WTC11 (cell line): ENCODE measurements around the gene POU3F1. TPM values are rescaled to one million over a fixed set of nuclear protein-coding genes. Genes with fewer than 3 reads are reported as not detected.

ENCODE experiments used
- CREM ChIP-seq: sonication (generic); formaldehyde crosslinking; IDR thresholded peaks from 2 replicates; pipeline ENCODE4 v1.8.1; 2022; ENCODE audit warnings: mild to moderate bottlenecking, missing genetic modification reagents, moderate library complexity
- ESRRA ChIP-seq: sonication (generic); formaldehyde crosslinking; IDR thresholded peaks from 2 replicates; pipeline ENCODE4 v1.8.1; 2022; ENCODE audit warnings: mild to moderate bottlenecking, missing genetic modification reagents, borderline replicate concordance
- ETV6 ChIP-seq: sonication (generic); formaldehyde crosslinking; IDR thresholded peaks from 2 replicates; pipeline ENCODE4 v1.8.1; 2022; ENCODE audit warnings: mild to moderate bottlenecking, missing genetic modification reagents
- FOXP1 ChIP-seq: sonication (generic); formaldehyde crosslinking; IDR thresholded peaks from 2 replicates; pipeline ENCODE4 v1.8.0; 2022; ENCODE audit warnings: missing genetic modification reagents, mild to moderate bottlenecking, moderate library complexity, borderline replicate concordance
- HMGA2 ChIP-seq: fragments of 250-450 bp; sonication (Bioruptor Pico); IDR thresholded peaks from 2 replicates; pipeline ENCODE4 v1.4.0; 2021; ENCODE audit warnings: mild to moderate bottlenecking, moderate library complexity
- KAT7 ChIP-seq: sonication (generic); formaldehyde crosslinking; IDR thresholded peaks from 2 replicates; pipeline ENCODE4 v1.8.1; 2023; ENCODE audit warnings: missing genetic modification reagents, mild to moderate bottlenecking, borderline replicate concordance
- NFATC4 ChIP-seq: fragments of 250-450 bp; sonication (Bioruptor Pico); IDR thresholded peaks from 2 replicates; pipeline ENCODE4 v1.9.0; 2021; ENCODE audit warnings: mild to moderate bottlenecking
- NFYB ChIP-seq: sonication (generic); formaldehyde crosslinking; conservative IDR thresholded peaks from 2 replicates; pipeline ENCODE4 v1.8.0; 2022; ENCODE audit warnings: low read depth, missing genetic modification reagents
- NR2C2 ChIP-seq: sonication (generic); formaldehyde crosslinking; IDR thresholded peaks from 2 replicates; pipeline ENCODE4 v1.8.0; 2022; ENCODE audit warnings: mild to moderate bottlenecking, missing genetic modification reagents
- OVOL2 ChIP-seq: fragments of 250-450 bp; sonication (Bioruptor Pico); IDR thresholded peaks from 2 replicates; pipeline ENCODE4 v1.9.0; 2021; ENCODE audit warnings: mild to moderate bottlenecking, borderline replicate concordance
- SMAD4 ChIP-seq: sonication (generic); formaldehyde crosslinking; IDR thresholded peaks from 2 replicates; pipeline ENCODE4 v1.8.0; 2022; ENCODE audit warnings: mild to moderate bottlenecking, missing genetic modification reagents
- TEAD1 ChIP-seq: sonication (generic); formaldehyde crosslinking; IDR thresholded peaks from 2 replicates; pipeline ENCODE4 v1.8.0; 2022; ENCODE audit warnings: mild to moderate bottlenecking, missing genetic modification reagents
- ZBTB21 ChIP-seq: sonication (generic); formaldehyde crosslinking; IDR thresholded peaks from 2 replicates; pipeline ENCODE4 v1.8.1; 2023; ENCODE audit warnings: mild to moderate bottlenecking, missing genetic modification reagents, borderline replicate concordance
- ZNF138 ChIP-seq: sonication (generic); formaldehyde crosslinking; conservative IDR thresholded peaks from 2 replicates; pipeline ENCODE4 v1.8.1; 2022; ENCODE audit warnings: mild to moderate bottlenecking, moderate library complexity, missing genetic modification reagents
- ZNF317 ChIP-seq: sonication (generic); formaldehyde crosslinking; IDR thresholded peaks from 2 replicates; pipeline ENCODE4 v1.8.1; 2023; ENCODE audit warnings: low read depth, mild to moderate bottlenecking, moderate library complexity, missing genetic modification reagents, borderline replicate concordance
- total RNA-seq: library from RNA; stranded (reverse); gene quantifications from 3 replicates; pipeline ENCODE4 v1.2.3, GENCODE V29; 2021
- TF ChIP-seq, protein P1 (sequence below): sonication (generic); formaldehyde crosslinking; IDR thresholded peaks from 2 replicates; pipeline ENCODE4 v1.8.0; 2023; ENCODE audit warnings: missing genetic modification reagents, mild to moderate bottlenecking, borderline replicate concordance
- TF ChIP-seq, protein P2 (sequence below): sonication (generic); formaldehyde crosslinking; IDR thresholded peaks from 2 replicates; pipeline ENCODE4 v1.8.1; 2023; ENCODE audit warnings: mild to moderate bottlenecking, missing genetic modification reagents, moderate library complexity
- TF ChIP-seq, protein P3 (sequence below): sonication (generic); formaldehyde crosslinking; conservative IDR thresholded peaks from 2 replicates; pipeline ENCODE4 v1.8.1; 2022; ENCODE audit warnings: mild to moderate bottlenecking, missing genetic modification reagents
- TF ChIP-seq, protein P4 (sequence below): sonication (generic); formaldehyde crosslinking; IDR thresholded peaks from 2 replicates; pipeline ENCODE4 v1.8.1; 2023; ENCODE audit warnings: mild to moderate bottlenecking, missing genetic modification reagents
- TF ChIP-seq, protein P5 (sequence below): sonication (generic); formaldehyde crosslinking; IDR thresholded peaks from 2 replicates; pipeline ENCODE4 v1.8.1; 2022; ENCODE audit warnings: low read depth, missing genetic modification reagents, borderline replicate concordance
- TF ChIP-seq, protein P6 (sequence below): sonication (generic); formaldehyde crosslinking; conservative IDR thresholded peaks from 2 replicates; pipeline ENCODE4 v1.8.1; 2023; ENCODE audit warnings: mild to moderate bottlenecking, low read depth, missing genetic modification reagents, moderate library complexity
- TF ChIP-seq, protein P7 (sequence below): sonication (generic); formaldehyde crosslinking; IDR thresholded peaks from 2 replicates; pipeline ENCODE4 v1.8.0; 2022; ENCODE audit warnings: missing genetic modification reagents

The POU3F1 gene
- total RNA-seq, 1 experiment from 2014 or later = 18.9 TPM

DNA sequence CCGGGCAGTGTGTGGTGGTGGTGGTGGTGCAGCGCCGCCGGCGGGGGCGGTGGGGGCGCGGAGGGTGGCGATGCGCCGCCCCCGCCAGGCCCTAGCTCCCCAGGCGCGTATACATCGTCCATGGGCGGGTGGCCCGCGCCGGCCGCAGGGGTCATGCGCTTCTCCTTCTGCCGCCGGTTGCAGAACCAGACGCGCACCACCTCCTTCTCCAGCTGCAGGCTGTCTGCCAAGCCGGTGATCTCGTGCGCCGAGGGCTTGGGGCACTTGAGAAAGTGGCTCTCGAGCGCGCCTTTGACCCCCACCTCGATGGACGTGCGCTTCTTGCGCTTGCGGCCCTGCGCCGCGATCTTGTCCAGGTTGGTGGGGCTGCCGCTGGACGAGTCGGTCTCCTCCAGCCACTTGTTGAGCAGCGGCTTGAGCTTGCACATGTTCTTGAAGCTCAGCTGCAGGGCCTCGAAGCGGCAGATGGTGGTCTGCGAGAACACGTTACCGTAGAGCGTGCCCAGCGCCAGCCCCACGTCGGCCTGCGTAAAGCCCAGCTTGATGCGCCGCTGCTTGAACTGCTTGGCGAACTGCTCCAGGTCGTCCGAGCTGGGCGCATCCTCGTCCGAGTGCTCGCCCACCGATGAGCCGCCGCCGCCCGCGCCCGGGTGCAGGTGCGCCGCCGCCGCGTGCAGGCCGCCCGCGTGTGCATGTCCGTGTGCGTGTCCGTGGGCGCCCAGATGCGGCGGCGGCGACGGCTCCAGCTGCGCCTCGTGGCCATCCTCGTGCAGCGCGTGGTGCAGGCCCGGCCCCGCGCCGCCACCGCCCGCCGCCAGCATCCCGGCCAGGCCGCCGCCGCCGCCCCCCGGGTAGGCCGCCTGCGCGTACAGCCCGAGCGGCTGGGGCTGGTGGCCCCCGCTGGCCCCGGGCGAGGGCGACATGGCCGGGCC is 926 bp downstream of the POU3F1 start (continued):
- TF ChIP-seq, protein P1, sequence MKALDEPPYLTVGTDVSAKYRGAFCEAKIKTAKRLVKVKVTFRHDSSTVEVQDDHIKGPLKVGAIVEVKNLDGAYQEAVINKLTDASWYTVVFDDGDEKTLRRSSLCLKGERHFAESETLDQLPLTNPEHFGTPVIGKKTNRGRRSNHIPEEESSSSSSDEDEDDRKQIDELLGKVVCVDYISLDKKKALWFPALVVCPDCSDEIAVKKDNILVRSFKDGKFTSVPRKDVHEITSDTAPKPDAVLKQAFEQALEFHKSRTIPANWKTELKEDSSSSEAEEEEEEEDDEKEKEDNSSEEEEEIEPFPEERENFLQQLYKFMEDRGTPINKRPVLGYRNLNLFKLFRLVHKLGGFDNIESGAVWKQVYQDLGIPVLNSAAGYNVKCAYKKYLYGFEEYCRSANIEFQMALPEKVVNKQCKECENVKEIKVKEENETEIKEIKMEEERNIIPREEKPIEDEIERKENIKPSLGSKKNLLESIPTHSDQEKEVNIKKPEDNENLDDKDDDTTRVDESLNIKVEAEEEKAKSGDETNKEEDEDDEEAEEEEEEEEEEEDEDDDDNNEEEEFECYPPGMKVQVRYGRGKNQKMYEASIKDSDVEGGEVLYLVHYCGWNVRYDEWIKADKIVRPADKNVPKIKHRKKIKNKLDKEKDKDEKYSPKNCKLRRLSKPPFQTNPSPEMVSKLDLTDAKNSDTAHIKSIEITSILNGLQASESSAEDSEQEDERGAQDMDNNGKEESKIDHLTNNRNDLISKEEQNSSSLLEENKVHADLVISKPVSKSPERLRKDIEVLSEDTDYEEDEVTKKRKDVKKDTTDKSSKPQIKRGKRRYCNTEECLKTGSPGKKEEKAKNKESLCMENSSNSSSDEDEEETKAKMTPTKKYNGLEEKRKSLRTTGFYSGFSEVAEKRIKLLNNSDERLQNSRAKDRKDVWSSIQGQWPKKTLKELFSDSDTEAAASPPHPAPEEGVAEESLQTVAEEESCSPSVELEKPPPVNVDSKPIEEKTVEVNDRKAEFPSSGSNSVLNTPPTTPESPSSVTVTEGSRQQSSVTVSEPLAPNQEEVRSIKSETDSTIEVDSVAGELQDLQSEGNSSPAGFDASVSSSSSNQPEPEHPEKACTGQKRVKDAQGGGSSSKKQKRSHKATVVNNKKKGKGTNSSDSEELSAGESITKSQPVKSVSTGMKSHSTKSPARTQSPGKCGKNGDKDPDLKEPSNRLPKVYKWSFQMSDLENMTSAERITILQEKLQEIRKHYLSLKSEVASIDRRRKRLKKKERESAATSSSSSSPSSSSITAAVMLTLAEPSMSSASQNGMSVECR (CRISPR knock-in tag) = peak; percentile 98
- TF ChIP-seq HMGA2 (CRISPR knock-in tag) (no peak), ESRRA (CRISPR knock-in tag) (peak; percentile 60; the same call in 1 of the 2 replicates), NR2C2 (no peak), NFATC4 (no peak), ZBTB21 (CRISPR knock-in tag) (no peak), NFYB (CRISPR knock-in tag) (peak; percentile 34), FOXP1 (CRISPR knock-in tag) (peak; percentile 98), TEAD1 (CRISPR knock-in tag) (peak; percentile 87; the same call in 1 of the 2 replicates), OVOL2 (CRISPR knock-in tag) (no peak), CREM (CRISPR knock-in tag) (no peak), ZNF138 (CRISPR knock-in tag) (no peak), ZNF317 (CRISPR knock-in tag) (0 out of 2 replicates have a peak, but pooled peaks have one; percentile 14), SMAD4 (CRISPR knock-in tag) (peak; percentile 87; the same call in 1 of the 2 replicates), KAT7 (CRISPR knock-in tag) (0 out of 2 replicates have a peak, but pooled peaks have one; percentile 24), ETV6 (CRISPR knock-in tag) (peak; percentile 81)
- TF ChIP-seq, protein P2, sequence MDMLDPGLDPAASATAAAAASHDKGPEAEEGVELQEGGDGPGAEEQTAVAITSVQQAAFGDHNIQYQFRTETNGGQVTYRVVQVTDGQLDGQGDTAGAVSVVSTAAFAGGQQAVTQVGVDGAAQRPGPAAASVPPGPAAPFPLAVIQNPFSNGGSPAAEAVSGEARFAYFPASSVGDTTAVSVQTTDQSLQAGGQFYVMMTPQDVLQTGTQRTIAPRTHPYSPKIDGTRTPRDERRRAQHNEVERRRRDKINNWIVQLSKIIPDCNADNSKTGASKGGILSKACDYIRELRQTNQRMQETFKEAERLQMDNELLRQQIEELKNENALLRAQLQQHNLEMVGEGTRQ (CRISPR knock-in tag) = 0 out of 2 replicates have a peak, but pooled peaks have one; percentile 12
- TF ChIP-seq, protein P3, sequence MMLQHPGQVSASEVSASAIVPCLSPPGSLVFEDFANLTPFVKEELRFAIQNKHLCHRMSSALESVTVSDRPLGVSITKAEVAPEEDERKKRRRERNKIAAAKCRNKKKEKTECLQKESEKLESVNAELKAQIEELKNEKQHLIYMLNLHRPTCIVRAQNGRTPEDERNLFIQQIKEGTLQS (CRISPR knock-in tag) = peak; percentile 89
- TF ChIP-seq, protein P4, sequence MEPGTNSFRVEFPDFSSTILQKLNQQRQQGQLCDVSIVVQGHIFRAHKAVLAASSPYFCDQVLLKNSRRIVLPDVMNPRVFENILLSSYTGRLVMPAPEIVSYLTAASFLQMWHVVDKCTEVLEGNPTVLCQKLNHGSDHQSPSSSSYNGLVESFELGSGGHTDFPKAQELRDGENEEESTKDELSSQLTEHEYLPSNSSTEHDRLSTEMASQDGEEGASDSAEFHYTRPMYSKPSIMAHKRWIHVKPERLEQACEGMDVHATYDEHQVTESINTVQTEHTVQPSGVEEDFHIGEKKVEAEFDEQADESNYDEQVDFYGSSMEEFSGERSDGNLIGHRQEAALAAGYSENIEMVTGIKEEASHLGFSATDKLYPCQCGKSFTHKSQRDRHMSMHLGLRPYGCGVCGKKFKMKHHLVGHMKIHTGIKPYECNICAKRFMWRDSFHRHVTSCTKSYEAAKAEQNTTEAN = peak; percentile 97
- TF ChIP-seq, protein P5, sequence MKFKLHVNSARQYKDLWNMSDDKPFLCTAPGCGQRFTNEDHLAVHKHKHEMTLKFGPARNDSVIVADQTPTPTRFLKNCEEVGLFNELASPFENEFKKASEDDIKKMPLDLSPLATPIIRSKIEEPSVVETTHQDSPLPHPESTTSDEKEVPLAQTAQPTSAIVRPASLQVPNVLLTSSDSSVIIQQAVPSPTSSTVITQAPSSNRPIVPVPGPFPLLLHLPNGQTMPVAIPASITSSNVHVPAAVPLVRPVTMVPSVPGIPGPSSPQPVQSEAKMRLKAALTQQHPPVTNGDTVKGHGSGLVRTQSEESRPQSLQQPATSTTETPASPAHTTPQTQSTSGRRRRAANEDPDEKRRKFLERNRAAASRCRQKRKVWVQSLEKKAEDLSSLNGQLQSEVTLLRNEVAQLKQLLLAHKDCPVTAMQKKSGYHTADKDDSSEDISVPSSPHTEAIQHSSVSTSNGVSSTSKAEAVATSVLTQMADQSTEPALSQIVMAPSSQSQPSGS (CRISPR knock-in tag) = peak; percentile 82; the same call in 1 of the 2 replicates
- TF ChIP-seq, protein P6, sequence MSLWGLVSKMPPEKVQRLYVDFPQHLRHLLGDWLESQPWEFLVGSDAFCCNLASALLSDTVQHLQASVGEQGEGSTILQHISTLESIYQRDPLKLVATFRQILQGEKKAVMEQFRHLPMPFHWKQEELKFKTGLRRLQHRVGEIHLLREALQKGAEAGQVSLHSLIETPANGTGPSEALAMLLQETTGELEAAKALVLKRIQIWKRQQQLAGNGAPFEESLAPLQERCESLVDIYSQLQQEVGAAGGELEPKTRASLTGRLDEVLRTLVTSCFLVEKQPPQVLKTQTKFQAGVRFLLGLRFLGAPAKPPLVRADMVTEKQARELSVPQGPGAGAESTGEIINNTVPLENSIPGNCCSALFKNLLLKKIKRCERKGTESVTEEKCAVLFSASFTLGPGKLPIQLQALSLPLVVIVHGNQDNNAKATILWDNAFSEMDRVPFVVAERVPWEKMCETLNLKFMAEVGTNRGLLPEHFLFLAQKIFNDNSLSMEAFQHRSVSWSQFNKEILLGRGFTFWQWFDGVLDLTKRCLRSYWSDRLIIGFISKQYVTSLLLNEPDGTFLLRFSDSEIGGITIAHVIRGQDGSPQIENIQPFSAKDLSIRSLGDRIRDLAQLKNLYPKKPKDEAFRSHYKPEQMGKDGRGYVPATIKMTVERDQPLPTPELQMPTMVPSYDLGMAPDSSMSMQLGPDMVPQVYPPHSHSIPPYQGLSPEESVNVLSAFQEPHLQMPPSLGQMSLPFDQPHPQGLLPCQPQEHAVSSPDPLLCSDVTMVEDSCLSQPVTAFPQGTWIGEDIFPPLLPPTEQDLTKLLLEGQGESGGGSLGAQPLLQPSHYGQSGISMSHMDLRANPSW (CRISPR knock-in tag) = no peak
- TF ChIP-seq, protein P7, sequence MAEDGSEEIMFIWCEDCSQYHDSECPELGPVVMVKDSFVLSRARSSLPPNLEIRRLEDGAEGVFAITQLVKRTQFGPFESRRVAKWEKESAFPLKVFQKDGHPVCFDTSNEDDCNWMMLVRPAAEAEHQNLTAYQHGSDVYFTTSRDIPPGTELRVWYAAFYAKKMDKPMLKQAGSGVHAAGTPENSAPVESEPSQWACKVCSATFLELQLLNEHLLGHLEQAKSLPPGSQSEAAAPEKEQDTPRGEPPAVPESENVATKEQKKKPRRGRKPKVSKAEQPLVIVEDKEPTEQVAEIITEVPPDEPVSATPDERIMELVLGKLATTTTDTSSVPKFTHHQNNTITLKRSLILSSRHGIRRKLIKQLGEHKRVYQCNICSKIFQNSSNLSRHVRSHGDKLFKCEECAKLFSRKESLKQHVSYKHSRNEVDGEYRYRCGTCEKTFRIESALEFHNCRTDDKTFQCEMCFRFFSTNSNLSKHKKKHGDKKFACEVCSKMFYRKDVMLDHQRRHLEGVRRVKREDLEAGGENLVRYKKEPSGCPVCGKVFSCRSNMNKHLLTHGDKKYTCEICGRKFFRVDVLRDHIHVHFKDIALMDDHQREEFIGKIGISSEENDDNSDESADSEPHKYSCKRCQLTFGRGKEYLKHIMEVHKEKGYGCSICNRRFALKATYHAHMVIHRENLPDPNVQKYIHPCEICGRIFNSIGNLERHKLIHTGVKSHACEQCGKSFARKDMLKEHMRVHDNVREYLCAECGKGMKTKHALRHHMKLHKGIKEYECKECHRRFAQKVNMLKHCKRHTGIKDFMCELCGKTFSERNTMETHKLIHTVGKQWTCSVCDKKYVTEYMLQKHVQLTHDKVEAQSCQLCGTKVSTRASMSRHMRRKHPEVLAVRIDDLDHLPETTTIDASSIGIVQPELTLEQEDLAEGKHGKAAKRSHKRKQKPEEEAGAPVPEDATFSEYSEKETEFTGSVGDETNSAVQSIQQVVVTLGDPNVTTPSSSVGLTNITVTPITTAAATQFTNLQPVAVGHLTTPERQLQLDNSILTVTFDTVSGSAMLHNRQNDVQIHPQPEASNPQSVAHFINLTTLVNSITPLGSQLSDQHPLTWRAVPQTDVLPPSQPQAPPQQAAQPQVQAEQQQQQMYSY = peak; percentile 73
